Dendritic cell treated with granulocyte-macrophage colony-stimulating factor and Interleukin-4, amounts not matched to agents 40 ng/mL and 50 ng/mL, for 4 days (primary cell): ENCODE data around the gene LIX1.

Experiments used
- H3K27ac Mint-ChIP-seq: one replicate; pipeline ENCODE4 v1.8.0; 2022; ENCODE audit warnings: mild to moderate bottlenecking, mixed read lengths
- H3K27me3 Mint-ChIP-seq: one replicate; pipeline ENCODE4 v1.8.0; 2022; ENCODE audit warnings: mild to moderate bottlenecking, mixed read lengths
- H3K36me3 Mint-ChIP-seq: one replicate; pipeline ENCODE4 v1.8.0; 2022; ENCODE audit warnings: low read depth, mixed read lengths
- H3K4me1 Mint-ChIP-seq: one replicate; pipeline ENCODE4 v1.8.0; 2022; ENCODE audit warnings: low read depth, mixed read lengths
- H3K4me3 Mint-ChIP-seq: one replicate; pipeline ENCODE4 v1.8.0; 2022; ENCODE audit warnings: mild to moderate bottlenecking, moderate library complexity, mixed read lengths
- H3K9me3 Mint-ChIP-seq: one replicate; pipeline ENCODE4 v1.8.0; 2022; ENCODE audit warnings: mixed read lengths
- intact Hi-C: fragments of 100-400 bp; cut with micrococcal nuclease; formaldehyde crosslinking; loops from one replicate; pipeline ENCODE4 v1.15.0; 2022

The LIX1 gene

DNA sequence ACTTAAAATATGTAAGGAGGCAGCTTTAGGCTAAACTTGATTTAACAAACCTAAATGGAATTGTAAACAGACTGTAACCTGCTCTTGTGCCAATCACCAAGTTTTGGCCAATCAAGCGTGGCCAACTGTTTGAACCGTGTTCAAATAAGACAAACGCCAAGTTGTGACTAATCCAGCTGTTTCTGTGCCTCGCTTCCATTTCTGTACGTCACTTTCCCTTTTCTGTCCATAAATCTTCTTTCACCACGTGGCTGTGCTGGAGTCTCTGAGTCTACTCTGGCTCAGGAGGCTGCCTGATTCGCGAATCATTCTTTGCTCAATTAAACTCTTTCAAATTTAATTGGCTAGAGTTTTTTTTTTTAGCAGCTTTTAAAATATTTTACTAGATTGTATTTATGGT is 71.3 kb downstream of the LIX1 start:
- H3K27ac Mint-ChIP-seq = no peak overlapping the region
- no peaks in the 10 kb centered on the region for H3K27me3 Mint-ChIP-seq
- no peaks in the 10 kb centered on the region for H3K9me3 Mint-ChIP-seq
- no peak overlapping the region for H3K4me3 Mint-ChIP-seq
- H3K4me1 Mint-ChIP-seq = no peaks in the 10 kb centered on the region
- H3K36me3 Mint-ChIP-seq = no peaks in the 10 kb centered on the region
- intact Hi-C loops = no loop called here

DNA sequence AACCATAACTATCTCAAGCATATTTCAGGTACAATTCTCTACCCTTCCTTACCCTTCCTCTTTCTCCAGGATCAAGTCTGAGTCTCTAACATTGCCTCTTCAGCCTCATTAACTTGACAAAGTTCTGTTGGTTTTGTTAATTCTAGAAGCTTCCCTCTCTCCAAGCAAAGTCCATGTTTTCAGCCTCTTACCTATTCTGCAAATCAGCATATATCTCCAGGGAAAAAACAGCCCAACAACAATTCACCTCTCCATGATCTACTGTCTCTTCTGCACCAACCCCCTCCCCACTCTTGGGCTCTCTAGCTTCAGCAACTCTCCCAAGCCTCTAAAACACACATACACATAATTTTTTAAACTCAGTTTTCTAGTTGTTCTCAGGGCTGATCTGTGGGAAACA is 72.2 kb downstream of the LIX1 start:
- Mint-ChIP-seq H3K9me3 (no peaks in the 10 kb centered on the region), H3K4me1 (no peaks in the 10 kb centered on the region), H3K36me3 (no peaks in the 10 kb centered on the region), H3K27ac (no peak overlapping the region), H3K4me3 (no peak overlapping the region), H3K27me3 (no peaks in the 10 kb centered on the region)
- intact Hi-C loops = no loop called here

DNA sequence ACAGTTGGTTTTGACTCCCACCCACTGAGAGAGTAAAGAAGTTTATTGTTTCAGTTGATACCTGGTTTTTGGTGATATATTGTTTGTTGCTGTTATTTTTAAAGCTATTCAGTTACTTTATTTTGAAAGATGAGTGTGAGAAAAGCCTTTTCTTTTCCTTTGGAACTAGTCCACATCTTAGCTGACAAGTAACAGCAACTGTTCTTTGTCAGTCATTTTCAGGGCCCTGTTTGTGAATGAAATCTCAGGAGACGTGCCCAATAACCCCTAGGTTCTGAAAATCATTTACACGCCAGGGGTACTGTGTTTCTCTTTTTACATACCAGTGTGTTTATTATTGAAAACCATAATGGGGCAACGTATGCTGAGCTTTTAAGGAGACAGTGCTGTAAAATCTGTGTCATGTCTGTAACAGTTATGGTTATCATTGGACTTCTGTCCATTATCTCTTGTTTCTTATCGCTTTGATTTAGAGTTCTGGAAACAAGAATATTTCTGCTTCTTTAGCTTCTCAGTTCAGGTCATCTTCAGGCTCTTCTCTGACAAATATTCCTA is 75.0 kb downstream of the LIX1 start:
- Mint-ChIP-seq H3K27ac (no peak overlapping the region), H3K4me3 (no peak overlapping the region), H3K36me3 (no peaks in the 10 kb centered on the region), H3K9me3 (no peaks in the 10 kb centered on the region), H3K27me3 (no peaks in the 10 kb centered on the region), H3K4me1 (no peaks in the 10 kb centered on the region)
- intact Hi-C loops = no loop called here

DNA sequence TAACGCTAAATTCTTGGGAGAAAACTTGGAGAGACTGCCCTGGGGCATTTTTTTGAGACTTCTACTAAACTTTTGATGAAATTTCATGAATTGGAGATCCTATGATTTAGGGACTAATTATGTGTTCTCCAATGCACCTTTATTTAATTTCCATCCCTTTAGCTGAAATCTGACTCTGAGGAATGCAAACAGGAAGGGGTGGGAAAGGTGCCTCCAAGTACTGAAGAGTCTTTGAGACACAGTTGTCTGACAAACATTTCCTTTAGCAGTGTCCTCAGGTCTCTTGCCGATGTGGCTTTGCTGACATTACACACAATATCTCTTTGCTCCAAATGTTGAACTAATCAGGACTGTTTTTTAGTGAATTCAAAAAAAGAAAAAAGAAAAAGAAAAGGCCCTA is 76.9 kb downstream of the LIX1 start:
- H3K4me3 Mint-ChIP-seq = no peak overlapping the region
- H3K9me3 Mint-ChIP-seq = no peaks in the 10 kb centered on the region
- no peaks in the 10 kb centered on the region for H3K36me3 Mint-ChIP-seq
- H3K27me3 Mint-ChIP-seq = no peaks in the 10 kb centered on the region
- intact Hi-C loops = no loop called here
- no peaks in the 10 kb centered on the region for H3K4me1 Mint-ChIP-seq
- H3K27ac Mint-ChIP-seq = no peak overlapping the region

DNA sequence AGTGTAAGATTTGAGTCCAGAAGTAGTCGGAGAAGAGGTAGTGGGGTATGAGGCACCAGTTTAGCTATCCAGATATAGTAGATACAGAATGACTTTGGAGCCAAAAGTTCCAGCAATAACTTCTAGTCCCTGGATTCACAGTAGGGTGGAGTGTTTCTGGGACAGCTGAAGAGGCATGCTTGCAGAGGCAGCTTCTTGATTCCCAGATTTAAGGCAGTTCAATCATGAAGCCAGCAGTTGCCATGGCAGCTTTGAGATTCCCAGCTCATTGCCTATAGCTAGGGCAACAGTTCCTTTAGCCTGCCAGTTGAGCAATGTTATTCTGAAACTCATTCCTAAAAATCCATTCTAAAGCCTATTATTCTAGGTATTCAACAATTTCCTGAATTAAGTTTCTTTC is 79.2 kb downstream of the LIX1 start:
- peaks cover 16% of the 10 kb centered on the region for H3K9me3 Mint-ChIP-seq

DNA sequence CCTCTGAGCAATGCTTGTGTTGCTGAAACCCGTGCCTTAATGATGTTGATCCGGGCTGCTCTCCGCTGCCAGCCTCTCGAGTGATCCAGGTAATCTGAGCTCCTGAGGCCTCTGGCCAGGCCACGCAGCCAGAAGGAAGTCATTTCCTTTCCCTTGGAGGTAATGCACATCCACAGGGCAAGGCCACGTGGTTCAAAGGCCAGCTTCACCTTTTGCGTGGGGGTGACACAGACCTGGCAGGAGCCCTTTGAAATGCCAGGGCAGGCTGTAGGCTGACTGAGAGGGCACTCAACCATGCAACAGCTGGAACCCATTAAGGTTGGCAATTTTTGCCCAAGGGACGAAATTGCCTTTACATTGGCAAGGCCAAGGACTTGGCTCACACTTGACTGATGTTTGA is 80.4 kb downstream of the LIX1 start:
- H3K36me3 Mint-ChIP-seq = no peaks in the 10 kb centered on the region
- H3K4me1 Mint-ChIP-seq = no peaks in the 10 kb centered on the region
- H3K4me3 Mint-ChIP-seq = no peak overlapping the region
- intact Hi-C loops = no loop called here
- H3K27me3 Mint-ChIP-seq = no peaks in the 10 kb centered on the region
- H3K9me3 Mint-ChIP-seq = peaks cover 16% of the 10 kb centered on the region
- no peak overlapping the region for H3K27ac Mint-ChIP-seq

More for the DNA sequence above, 79.2 kb downstream of the LIX1 start:
- Mint-ChIP-seq H3K4me3 (no peak overlapping the region), H3K27me3 (no peaks in the 10 kb centered on the region), H3K36me3 (no peaks in the 10 kb centered on the region), H3K27ac (no peak overlapping the region), H3K4me1 (no peaks in the 10 kb centered on the region)
- intact Hi-C loops = no loop called here

DNA sequence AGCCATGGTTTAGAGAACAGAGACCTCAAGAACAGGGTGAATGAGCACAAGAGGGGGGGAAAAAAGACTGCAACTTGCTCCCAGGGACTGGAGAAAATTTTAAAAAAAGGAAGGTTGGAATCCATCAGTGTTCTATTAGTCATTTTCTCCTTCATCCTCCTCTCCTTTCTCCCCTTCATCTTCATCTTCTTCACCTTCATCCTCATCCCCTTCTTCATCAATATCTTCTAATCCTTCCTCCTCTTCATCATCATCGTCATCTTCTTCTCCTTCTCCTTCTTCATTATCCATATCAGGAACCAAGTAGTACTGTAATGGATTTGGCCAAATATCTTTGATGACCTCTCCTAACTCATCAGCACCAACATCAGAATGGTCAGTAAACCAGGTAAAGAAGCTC is 86.1 kb downstream of the LIX1 start:
- H3K27ac Mint-ChIP-seq = no peak overlapping the region
- H3K36me3 Mint-ChIP-seq = no peaks in the 10 kb centered on the region
- H3K4me3 Mint-ChIP-seq = no peak overlapping the region
- H3K27me3 Mint-ChIP-seq = no peaks in the 10 kb centered on the region
- no peaks in the 10 kb centered on the region for H3K4me1 Mint-ChIP-seq
- intact Hi-C loops = no loop called here
- peaks cover 16% of the 10 kb centered on the region for H3K9me3 Mint-ChIP-seq

DNA sequence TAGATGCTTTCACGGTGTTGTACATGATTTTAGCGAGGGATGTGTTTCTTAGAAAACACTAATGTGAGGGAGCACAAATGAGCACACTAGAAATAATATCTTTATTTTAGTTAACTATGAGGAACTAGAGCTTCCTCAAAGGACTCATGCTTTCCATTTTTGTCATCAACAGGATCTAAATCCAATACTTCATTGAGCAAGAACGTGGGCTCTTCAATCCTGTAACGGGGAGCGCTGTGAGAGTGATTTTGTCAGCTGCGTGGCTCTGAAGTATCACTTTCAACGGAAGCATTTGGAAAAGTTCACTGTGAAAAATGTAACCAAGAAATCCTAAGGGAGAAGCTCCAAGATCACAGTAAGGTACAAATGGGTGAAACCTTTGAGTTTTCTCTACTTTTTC is 93.2 kb downstream of the LIX1 start:
- Mint-ChIP-seq H3K27me3 (peaks cover 6% of the 10 kb centered on the region), H3K4me3 (no peak overlapping the region), H3K36me3 (no peaks in the 10 kb centered on the region)

DNA sequence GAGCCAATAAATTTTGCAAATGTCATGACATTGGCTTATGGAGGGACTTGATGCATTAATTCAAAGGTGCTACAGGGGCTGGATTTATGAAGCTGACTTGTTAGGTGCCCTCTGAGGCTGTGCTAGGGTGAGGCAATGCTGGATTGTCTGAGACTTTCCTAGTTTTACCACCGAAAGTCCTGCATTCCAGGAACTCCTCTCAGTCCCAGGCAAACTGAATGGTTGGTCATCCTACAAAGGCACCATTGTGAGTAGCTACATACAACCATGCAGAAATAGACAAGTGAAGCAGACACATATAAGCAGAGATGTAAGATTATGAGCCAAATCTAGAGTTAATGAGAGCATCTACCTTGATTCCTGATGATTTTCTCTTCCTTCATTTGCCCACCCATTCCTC is 95.3 kb downstream of the LIX1 start:
- H3K9me3 Mint-ChIP-seq = no peaks in the 10 kb centered on the region
- no peaks in the 10 kb centered on the region for H3K36me3 Mint-ChIP-seq
- H3K4me3 Mint-ChIP-seq = no peak overlapping the region
- peaks cover 9% of the 10 kb centered on the region for H3K27me3 Mint-ChIP-seq
- H3K27ac Mint-ChIP-seq = no peak overlapping the region
- H3K4me1 Mint-ChIP-seq = peaks cover 9% of the 10 kb centered on the region
- intact Hi-C loops = loop anchor here (10.0 kb wide), 1 partner anchor 88 kb away; no protein-coding TSS in a partner anchor

More for the DNA sequence above, 93.2 kb downstream of the LIX1 start:
- no peaks in the 10 kb centered on the region for H3K9me3 Mint-ChIP-seq
- H3K27ac Mint-ChIP-seq = no peak overlapping the region
- peaks cover 9% of the 10 kb centered on the region for H3K4me1 Mint-ChIP-seq
- intact Hi-C loops = loop anchor here (10.0 kb wide), 1 partner anchor 86 kb away; no protein-coding TSS in a partner anchor

DNA sequence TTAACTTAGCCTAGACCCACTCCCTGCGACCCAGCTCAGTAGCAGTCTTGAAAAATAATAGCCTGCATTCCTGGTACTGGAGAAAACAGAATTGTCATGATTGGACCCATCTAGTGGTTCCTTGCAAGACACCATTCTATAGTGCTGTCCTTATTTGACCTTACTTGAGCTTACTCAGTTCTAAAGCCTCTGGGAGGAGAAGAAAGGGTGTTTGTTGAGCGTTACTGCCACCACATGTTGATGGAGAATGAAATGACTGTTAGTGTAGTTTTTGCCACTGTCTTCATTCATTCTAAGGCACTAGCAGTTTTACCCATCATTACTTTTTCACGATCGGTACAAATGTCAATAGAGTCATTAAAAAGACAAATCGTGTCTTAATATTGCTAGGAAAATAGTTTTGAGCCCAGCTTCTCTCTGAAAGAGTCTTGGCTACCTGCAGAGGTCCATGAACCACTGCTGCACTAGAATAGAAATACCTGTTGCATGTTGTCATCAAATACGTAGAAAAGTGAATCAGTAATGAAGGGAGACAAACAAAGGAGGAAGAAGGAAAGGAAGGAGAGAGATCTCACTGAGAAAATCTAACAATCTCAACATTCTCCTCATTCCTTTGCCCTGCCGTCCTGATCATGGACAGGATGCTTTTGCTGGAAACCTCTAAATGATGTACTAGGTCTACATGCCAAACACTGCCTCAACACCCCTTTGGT is 96.0 kb downstream of the LIX1 start:
- Mint-ChIP-seq H3K27me3 (peaks cover 9% of the 10 kb centered on the region), H3K4me1 (peaks cover 9% of the 10 kb centered on the region), H3K36me3 (no peaks in the 10 kb centered on the region), H3K4me3 (no peak overlapping the region), H3K27ac (no peak overlapping the region), H3K9me3 (no peaks in the 10 kb centered on the region)
- intact Hi-C loops = loop anchor here (10.0 kb wide), 1 partner anchor 88 kb away; no protein-coding TSS in a partner anchor

DNA sequence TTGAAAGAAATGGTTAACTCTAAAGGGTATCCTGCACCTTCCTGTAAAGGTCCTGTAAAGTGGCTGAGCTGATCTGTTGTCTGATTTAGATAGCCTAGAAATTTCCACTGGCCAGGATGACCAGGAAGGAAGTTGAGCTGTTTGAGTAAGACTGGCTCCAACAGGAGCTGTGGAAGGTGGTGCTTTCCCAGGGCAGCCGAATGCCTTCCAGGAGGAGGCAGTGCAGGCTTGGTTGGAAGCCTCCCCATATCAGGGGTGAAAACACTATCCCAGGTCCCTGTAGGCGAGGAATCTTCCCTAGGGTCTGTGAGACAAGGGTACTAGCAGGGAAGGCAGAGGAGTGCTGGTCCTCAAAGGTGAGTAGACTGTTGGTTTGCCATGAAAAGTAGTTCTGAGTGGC is 98.4 kb downstream of the LIX1 start:
- H3K27me3 Mint-ChIP-seq = peaks cover 4% of the 10 kb centered on the region
- intact Hi-C loops = loop anchor here (10.0 kb wide), 1 partner anchor 91 kb away; no protein-coding TSS in a partner anchor
- H3K36me3 Mint-ChIP-seq = no peaks in the 10 kb centered on the region
- H3K27ac Mint-ChIP-seq = no peak overlapping the region
- H3K9me3 Mint-ChIP-seq = no peaks in the 10 kb centered on the region
- no peaks in the 10 kb centered on the region for H3K4me1 Mint-ChIP-seq
- no peak overlapping the region for H3K4me3 Mint-ChIP-seq

DNA sequence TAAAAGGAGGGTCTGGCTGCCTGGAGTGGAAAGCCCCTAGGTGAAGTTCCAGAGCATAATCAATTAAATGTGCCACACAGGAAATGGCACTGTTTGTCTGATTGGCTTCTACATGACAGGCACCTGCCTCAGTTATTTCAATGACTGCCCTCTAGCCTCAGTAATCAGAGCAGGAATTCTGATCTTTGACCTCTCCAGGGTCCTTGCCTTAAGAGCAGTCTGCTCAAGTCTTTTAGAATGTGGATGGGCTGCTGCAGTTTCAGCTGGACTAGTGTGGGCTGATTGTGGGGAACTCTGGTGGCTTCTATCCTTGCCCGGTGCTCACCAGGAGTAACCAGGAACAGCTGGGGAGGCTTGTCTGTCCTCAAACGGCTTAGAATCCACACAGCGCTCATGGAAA is 98.9 kb downstream of the LIX1 start:
- no peaks in the 10 kb centered on the region for H3K9me3 Mint-ChIP-seq
- no peaks in the 10 kb centered on the region for H3K36me3 Mint-ChIP-seq
- no peak overlapping the region for H3K4me3 Mint-ChIP-seq
- H3K27me3 Mint-ChIP-seq = peaks cover 4% of the 10 kb centered on the region
- H3K27ac Mint-ChIP-seq = no peak overlapping the region
- H3K4me1 Mint-ChIP-seq = no peaks in the 10 kb centered on the region
- intact Hi-C loops = loop anchor here (10.0 kb wide), 1 partner anchor 91 kb away; no protein-coding TSS in a partner anchor

DNA sequence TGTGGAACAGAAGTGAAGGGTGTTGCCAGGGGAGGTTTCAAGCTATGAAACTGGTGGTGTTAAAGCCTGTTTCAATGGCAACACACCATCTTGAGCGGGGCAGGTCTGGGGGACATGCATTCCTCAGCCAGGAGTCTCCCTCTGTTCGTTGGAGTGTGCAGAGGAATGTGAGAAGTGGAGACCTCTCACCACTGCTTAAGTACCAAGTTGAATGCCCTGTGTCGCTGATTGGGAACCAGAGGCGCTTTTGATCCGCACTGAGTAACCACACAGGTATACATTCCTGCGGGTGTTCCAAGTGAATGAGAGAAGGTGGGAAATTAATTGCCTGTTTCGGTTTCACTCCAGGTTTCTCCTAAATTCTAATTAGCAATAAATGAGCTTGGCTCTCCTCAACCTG is 99.4 kb downstream of the LIX1 start:
- H3K4me1 Mint-ChIP-seq = no peaks in the 10 kb centered on the region
- no peak overlapping the region for H3K27ac Mint-ChIP-seq
- H3K4me3 Mint-ChIP-seq = no peak overlapping the region
- peaks cover 4% of the 10 kb centered on the region for H3K27me3 Mint-ChIP-seq
- intact Hi-C loops = loop anchor here (10.0 kb wide), 1 partner anchor 92 kb away; no protein-coding TSS in a partner anchor
- H3K9me3 Mint-ChIP-seq = no peaks in the 10 kb centered on the region
- no peaks in the 10 kb centered on the region for H3K36me3 Mint-ChIP-seq
